Measurements from ENCODE around the gene SRGAP2.
A peak's percentile ranks its signal among the peaks of the same experiment; 100 is the strongest.
"Not testable (repeated sequence)": the region's sequence is repeated elsewhere in the genome, so short reads cannot be mapped to it uniquely, and the experiment has no call there.

SRGAP2 gene

GRCh38 chr1:206203364-206204158, at the start of gene SRGAP2:
Gene SRGAP2 (plus strand): TSS chr1:206203541. CDS start chr1:206205971, 2,430 bp downstream.
- ATAC-seq = peak; percentile 19

DNA sequence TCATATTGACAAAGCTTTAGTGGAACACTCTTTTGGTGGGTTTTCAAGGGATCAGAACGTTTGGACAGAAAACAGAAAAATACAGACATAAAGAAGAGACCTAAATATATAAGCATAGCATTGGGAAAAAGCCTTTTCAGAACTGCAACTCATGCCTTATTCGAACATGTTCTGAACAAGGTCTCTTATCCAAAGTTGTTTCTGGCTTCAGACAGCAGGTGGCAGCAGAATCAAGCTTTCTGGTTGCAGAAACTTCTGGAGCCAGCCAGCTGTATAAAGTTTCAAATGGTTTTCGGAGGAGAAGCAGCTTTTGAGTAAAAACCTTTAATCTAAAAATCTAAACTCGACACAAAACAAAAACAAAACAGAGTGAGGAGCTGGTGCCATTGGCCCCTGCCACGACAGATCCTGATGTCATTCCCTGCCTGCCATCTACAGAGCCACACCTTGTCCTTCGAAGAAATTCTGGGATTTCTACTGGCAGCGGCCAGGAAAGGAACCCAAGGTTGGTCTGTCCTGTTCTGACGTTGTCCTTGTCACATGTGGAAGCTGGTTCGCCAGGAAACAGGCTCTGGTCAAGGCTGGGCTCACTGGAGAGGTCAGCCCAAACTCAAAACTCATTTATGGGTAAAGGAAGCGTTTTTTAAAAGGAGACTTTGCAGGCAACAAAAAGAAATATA, 35.9 kb upstream of the SRGAP2 start:
- DNase-seq = not testable (repeated sequence)
- peak; percentile 59 for ATAC-seq

More at GRCh38 chr1:206203364-206204158, at the start of gene SRGAP2:
- DNase-seq = peak; percentile 61

GRCh38 chr1:206169794-206170193, 33.5 kb upstream of the SRGAP2 start:
- not testable (repeated sequence) for ATAC-seq, DNase-seq

DNA sequence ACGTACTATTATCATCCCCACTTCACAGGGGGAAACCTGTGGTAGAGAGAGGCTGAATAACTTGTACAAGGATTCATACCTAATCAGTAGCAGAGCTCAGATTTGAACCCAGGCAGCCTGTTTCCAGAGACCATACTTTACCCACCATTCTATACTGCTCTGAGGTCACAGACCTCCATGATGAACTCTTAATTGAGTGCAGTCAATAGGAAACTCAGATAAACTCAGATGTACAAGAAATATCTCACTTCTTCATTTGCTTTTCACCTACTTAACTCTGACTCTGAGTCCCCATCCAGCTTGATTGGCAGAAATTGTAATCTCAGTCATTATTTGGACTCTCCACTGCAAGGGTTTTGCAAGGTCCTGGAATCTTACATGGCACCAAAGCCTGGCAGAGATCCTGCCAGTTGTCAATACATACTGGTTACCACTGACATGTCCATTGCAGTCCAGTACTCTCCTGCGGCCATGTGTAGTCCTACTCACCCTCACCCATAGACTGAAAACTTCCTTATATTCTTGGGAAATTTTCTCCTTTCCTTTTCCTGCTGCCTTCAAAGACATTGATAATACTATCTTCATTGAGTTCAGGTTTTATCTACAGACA, 30.1 kb upstream of the SRGAP2 start:
- DNase-seq, ATAC-seq: not testable (repeated sequence)

- not testable (repeated sequence) for ATAC-seq, DNase-seq
Observed at GRCh38 chr1:206174182-206174868, 29.0 kb upstream of the SRGAP2 start.

DNA sequence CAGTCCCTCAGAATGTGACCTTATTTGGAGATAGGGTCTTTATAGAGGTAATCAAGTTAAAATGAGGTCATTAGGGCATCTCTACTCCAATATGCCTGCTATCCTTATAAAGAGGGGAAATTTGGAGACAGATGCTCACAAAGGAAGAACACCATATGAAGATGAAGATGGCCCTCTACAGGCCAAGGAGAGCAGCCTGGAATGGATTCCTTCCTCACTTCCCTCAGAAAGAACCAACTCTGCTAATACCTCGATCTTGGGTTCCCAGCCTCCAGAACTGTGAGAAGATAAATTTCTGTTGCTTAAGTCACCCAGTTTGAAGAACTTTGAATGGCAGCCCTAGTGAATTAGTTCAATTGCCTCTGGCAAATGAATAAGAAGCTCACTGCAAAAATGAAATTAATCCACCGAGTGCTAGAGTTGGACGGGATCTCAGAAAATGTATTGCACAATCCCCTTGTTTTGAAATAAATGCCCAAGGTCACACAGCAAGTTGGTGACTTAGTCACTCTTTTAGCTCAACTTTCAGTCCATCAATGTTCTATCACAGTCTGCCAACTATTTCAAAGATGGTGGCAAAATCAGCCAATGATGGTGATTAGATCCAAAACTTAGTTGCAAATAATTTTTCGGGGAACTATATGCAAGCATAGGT, 27.8 kb upstream of the SRGAP2 start:
- not testable (repeated sequence) for DNase-seq, ATAC-seq

GRCh38 chr1:206176114-206176502, 27.2 kb upstream of the SRGAP2 start:
- peak; percentile 18 for DNase-seq
- peak; percentile 94 for ATAC-seq

- ATAC-seq, DNase-seq: not testable (repeated sequence)
Observed at GRCh38 chr1:206178061-206178989, 25.0 kb upstream of the SRGAP2 start.

GRCh38 chr1:206179666-206180065, 23.7 kb upstream of the SRGAP2 start:
- ATAC-seq = not testable (repeated sequence)

GRCh38 chr1:206182368-206183317, 20.7 kb upstream of the SRGAP2 start:
- peak; percentile 87 for ATAC-seq

More at GRCh38 chr1:206179666-206180065, 23.7 kb upstream of the SRGAP2 start:
- not testable (repeated sequence) for DNase-seq

GRCh38 chr1:206183788-206184187, 19.6 kb upstream of the SRGAP2 start:
- ATAC-seq, DNase-seq: not testable (repeated sequence)

More at GRCh38 chr1:206182368-206183317, 20.7 kb upstream of the SRGAP2 start:
- not testable (repeated sequence) for DNase-seq

DNA sequence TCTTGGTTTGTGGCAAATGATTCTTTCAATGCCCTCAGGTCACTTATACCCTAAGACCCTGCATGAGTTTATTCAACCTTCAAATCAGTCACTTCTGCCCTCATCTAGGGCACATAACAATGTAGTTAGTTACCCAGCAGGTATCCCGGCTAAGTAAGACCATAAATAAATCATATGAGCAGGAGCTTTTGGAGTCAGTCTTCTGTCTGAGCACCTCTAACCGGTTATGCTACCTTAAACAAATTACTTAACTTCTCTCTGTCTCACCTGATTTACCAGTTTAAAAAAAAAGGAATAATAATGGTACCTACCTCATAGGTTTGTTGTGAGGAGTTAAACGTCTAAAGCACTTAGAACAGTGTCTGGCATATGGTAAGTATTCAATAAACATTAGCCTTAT, 17.6 kb upstream of the SRGAP2 start:
- not testable (repeated sequence) for ATAC-seq, DNase-seq

- DNase-seq, ATAC-seq: not testable (repeated sequence)
Observed at GRCh38 chr1:206186826-206187225, 16.5 kb upstream of the SRGAP2 start.

GRCh38 chr1:206195182-206195581, 8.2 kb upstream of the SRGAP2 start:
- not testable (repeated sequence) for DNase-seq, ATAC-seq

GRCh38 chr1:206196748-206197424, 6.5 kb upstream of the SRGAP2 start:
- not testable (repeated sequence) for DNase-seq, ATAC-seq

DNA sequence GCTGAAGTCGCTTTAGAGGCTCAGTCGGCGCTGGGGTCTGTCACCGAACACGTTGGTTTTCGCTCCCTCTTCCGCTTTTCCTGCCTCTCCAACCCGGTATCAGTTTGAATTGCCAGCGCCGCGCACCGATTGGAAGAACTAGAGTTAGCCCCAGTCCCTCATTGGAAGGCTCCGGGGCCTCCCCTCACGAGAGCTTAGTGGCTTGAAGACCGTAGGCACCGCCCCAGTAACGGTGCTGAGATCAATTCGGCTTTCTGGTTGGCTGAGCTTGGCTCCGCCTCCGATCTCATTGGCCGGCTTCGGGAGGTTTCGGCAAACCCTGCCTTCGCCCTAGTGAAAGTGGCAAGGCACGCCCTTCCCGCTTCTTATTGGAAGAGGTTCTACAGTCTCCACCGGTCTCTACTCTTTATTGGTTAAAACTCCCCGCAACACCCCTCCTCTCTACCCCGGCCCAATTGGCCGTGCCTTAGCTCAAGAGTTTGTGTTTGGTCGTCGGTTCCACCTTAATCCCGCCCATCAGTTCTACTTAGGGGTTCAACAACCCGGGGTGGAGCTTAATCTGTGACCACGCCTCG, 465 bp upstream of the SRGAP2 start, which contains the start of gene FAM72A:
Gene FAM72A, minus strand, starts transcription at position 51 of the 575 bp plus-strand sequence. CDS start 814 bp downstream, outside the sequence.
- DNase-seq (peak; percentile 91), ATAC-seq (peak; percentile 92)

DNA sequence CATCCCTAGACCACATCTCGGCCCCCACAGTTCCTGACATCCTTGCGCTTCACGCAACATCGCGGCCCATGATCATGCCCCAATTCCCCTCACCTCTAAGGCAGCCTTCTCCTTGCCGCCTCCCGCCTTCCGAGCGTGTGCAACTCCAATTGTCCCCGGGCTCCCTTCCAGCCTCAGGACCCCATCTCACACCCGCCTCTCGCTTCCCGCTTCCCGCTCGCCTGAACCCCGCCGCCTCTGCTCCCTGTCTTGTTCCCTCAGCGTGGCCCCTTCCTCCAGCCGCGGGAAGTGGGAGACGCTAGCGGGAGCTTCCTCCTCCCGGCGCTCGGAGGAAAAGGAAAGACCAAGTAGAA, 794 bp downstream of the SRGAP2 start:
- not testable (repeated sequence) for ATAC-seq
- peak; percentile 15 for DNase-seq

DNA sequence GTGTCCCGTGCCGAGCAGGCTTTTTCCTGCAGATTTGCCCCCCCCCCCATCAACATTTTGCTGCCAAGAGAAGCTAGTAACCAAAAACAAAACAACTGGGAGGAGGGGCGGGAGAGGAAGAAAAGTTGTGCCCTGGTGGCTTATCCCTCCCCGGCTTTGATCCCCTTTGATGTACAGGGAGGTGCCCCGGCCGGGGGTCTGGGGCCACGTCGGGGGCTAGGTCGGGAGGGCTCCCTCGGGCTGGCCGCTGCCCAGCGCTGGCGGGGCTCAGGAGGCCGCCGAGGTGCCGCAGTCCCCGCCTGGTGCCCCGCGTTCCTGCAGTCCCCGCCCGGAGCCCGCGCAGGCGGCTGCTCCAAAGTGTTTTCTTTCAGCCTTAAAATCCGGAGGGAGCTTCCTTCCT, 1.5 kb downstream of the SRGAP2 start:
- peak; percentile 12 for DNase-seq
- ATAC-seq = not testable (repeated sequence)
